CD4-positive, CD25-positive, alpha-beta regulatory T cell (primary cell): ENCODE measurements around the gene CDR2L. TPM values are rescaled to one million over a fixed set of nuclear protein-coding genes. Genes with fewer than 3 reads are reported as not detected.

Experiments
- ATAC-seq, 2 donors: fragments of 150-1000 bp; cut with Tn5 transposase; one replicate each; pipeline ENCODE4 v1.10.0; 2021; ENCODE audit warnings: low read depth in 2 of 2, moderate number of reproducible peaks in 2 of 2, moderate library complexity in 1 of 2
- DNase-seq, 3 donors: peaks; one replicate each; pipeline versions ENCODE4 v3.0.0 to v3.0.0-alpha.2; 2012 to 2022; ENCODE audit warnings: mixed read lengths in 1 of 3
- H3K27ac ChIP-seq: one replicate; pipeline ENCODE4 v1.7.0; 2013; ENCODE audit warnings: mild to moderate bottlenecking, low read length; ENCODE audit not compliant: insufficient read depth, poor library complexity, severe bottlenecking
- H3K27me3 ChIP-seq: one replicate; pipeline ENCODE4 v1.7.0; 2013; ENCODE audit warnings: low read length; ENCODE audit not compliant: control insufficient read depth, insufficient read depth
- H3K36me3 ChIP-seq: one replicate; pipeline ENCODE4 v1.7.0; 2013; ENCODE audit warnings: mild to moderate bottlenecking, low read length, moderate library complexity; ENCODE audit not compliant: control insufficient read depth, insufficient read depth
- H3K4me1 ChIP-seq: 2 replicates; pipeline ENCODE4 v1.7.0; 2013; ENCODE audit warnings: mild to moderate bottlenecking, low read length; ENCODE audit not compliant: insufficient read depth, control insufficient read depth, poor library complexity, severe bottlenecking
- H3K4me3 ChIP-seq: one replicate; pipeline ENCODE4 v1.7.0; 2013; ENCODE audit warnings: low read depth, mild to moderate bottlenecking, low read length, moderate library complexity
- H3K9me3 ChIP-seq, 2 experiments: 1 replicate in 1 of 2; 2 replicates in 1 of 2; pipeline ENCODE4 v1.7.0; 2013; ENCODE audit warnings: low read length in 2 of 2, mild to moderate bottlenecking in 1 of 2, moderate library complexity in 1 of 2; ENCODE audit not compliant: control insufficient read depth in 2 of 2
- H3K27ac Mint-ChIP-seq, 3 donors: one replicate each; pipeline ENCODE4 v1.8.0; 2020 to 2022; ENCODE audit warnings: mild to moderate bottlenecking in 3 of 3, mixed read lengths in 3 of 3, moderate library complexity in 2 of 3
- H3K27me3 Mint-ChIP-seq: one replicate; pipeline ENCODE4 v1.8.0; 2022; ENCODE audit warnings: mild to moderate bottlenecking, mixed read lengths
- H3K36me3 Mint-ChIP-seq: one replicate; pipeline ENCODE4 v1.8.0; 2020; ENCODE audit warnings: mixed read lengths
- H3K4me1 Mint-ChIP-seq, 4 donors: one replicate each; pipeline ENCODE4 v1.8.0; 2020 to 2022; ENCODE audit warnings: mixed read lengths in 4 of 4, mild to moderate bottlenecking in 1 of 4
- H3K4me3 Mint-ChIP-seq, 4 donors: one replicate each; pipeline ENCODE4 v1.8.0; 2020 to 2022; ENCODE audit warnings: mild to moderate bottlenecking in 4 of 4, mixed read lengths in 4 of 4, moderate library complexity in 3 of 4
- H3K9me3 Mint-ChIP-seq, 7 donors: one replicate each; pipeline ENCODE4 v1.8.0; 2020 to 2022; ENCODE audit warnings: mixed read lengths in 7 of 7, mild to moderate bottlenecking in 3 of 7, moderate library complexity in 2 of 7
- polyA plus RNA-seq, 4 donors: library from polyadenylated mRNA; unstranded; fragments of 300-500 nt; fragmentation: Illumina TruSeq; gene quantifications; one replicate each; pipeline ENCODE4 v1.2.3, GENCODE V29; 2021
- total RNA-seq: library from RNA; stranded (reverse); gene quantifications from one replicate; pipeline ENCODE4 v1.2.3, GENCODE V29; 2022

Gene CDR2L
- total and polyA plus RNA-seq, 5 donors from 2014 or later = 0.05 to 0.09 TPM; not detected in 3

DNA sequence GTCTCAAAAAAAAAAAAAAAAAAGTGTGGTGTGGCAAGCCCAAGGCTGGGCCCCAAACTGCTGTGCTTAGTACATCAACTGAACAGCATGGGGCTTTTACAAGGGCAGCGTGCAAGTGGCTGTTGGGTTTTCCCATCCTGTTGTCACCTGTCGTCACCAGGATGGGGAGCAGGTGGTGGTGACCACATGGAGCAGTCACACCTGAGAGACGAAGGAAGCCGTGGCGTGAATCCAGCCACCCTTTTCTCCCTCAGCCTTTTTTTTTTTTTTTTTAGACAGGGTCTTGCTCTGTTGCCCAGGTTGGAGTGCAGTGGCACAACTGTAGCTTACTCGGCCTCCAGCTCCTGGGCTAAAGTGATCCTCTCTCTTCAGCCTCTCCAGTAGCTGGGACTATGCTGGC, 20.9 kb downstream of the CDR2L start:
- Mint-ChIP-seq H3K27ac (no peak overlapping the region), H3K4me3 (no peak overlapping the region), H3K36me3 (no peaks in the 10 kb centered on the region), H3K4me1 (peaks cover 1 to 19% (median 10%) of the 10 kb centered on the region in 4 donors), H3K27me3 (peaks cover 6% of the 10 kb centered on the region), H3K9me3 (peaks cover 0 to 1% (median 0%) of the 10 kb centered on the region in 7 donors)
- no peak for DNase-seq
- Histone ChIP-seq H3K27ac (no peak overlapping the region), H3K27me3 (no peaks in the 10 kb centered on the region), H3K9me3 (no peaks in the 10 kb centered on the region), H3K4me1 (peaks cover 11% of the 10 kb centered on the region), H3K4me3 (no peak overlapping the region), H3K36me3 (no peaks in the 10 kb centered on the region)
- ATAC-seq = no peak

- Histone ChIP-seq H3K27me3 (no peaks in the 10 kb centered on the region), H3K4me1 (peaks cover 16% of the 10 kb centered on the region), H3K36me3 (no peaks in the 10 kb centered on the region), H3K27ac (no peak overlapping the region), H3K4me3 (no peak overlapping the region), H3K9me3 (no peaks in the 10 kb centered on the region)
- no peak overlapping the region for H3K27ac Mint-ChIP-seq
- DNase-seq (no peak), ATAC-seq (no peak)
- peaks cover 6% of the 10 kb centered on the region for H3K27me3 Mint-ChIP-seq
- peaks cover 7 to 25% (median 17%) of the 10 kb centered on the region in 4 donors for H3K4me1 Mint-ChIP-seq
- peak overlapping the region in 1 of 4 donors; percentile 64 for H3K4me3 Mint-ChIP-seq
- peaks cover 0 to 1% (median 0%) of the 10 kb centered on the region in 7 donors for H3K9me3 Mint-ChIP-seq
- no peaks in the 10 kb centered on the region for H3K36me3 Mint-ChIP-seq
Measured at GRCh38 chr17:75009139-75009724, 21.8 kb downstream of the CDR2L start.

DNA sequence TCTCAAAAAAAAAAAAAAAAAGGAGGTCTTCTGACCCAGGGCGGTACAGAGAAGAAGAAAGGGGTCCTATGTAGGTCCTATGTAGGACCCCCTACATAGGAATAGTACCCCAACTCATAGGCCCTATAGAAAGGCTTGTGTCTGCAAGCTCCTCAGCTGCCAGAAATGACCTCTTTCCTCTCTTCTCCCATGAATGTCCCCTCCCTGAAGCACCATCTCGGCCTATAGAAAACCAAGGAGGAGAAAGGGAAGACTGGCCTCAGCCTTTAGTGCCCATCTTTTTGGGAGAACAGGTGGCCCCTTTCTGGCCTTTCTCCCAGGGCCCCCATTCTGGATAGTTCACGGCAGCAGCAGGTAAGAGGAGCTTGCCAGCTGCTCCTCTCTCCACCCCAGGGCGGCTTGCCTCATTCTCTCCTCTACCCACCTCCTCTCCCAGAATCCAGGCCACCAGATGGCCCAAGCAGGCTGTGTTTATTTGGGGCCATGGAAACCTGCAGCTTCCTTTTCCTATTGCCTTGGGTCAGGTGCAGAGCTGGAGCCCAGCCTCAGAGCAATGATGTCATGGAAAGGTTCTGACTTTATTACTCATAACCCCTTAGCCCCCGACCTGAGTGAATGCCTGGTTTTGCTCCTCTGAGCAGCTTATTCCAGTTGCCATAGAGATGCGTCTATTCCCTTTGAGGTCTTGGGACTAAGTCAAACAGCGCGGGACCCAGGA, 23.4 kb downstream of the CDR2L start:
- Mint-ChIP-seq H3K4me3 (peak overlapping the region; percentile 57 to 98 (median 84)), H3K36me3 (peaks cover 4% of the 10 kb centered on the region), H3K9me3 (peaks cover 0 to 1% (median 0%) of the 10 kb centered on the region in 7 donors), H3K4me1 (peaks cover 14 to 36% (median 25%) of the 10 kb centered on the region in 4 donors), H3K27ac (peak overlapping the region in 1 of 3 donors; percentile 28), H3K27me3 (peaks cover 6% of the 10 kb centered on the region)
- Histone ChIP-seq H3K36me3 (no peaks in the 10 kb centered on the region), H3K4me1 (peaks cover 16% of the 10 kb centered on the region), H3K27me3 (no peaks in the 10 kb centered on the region), H3K9me3 (no peaks in the 10 kb centered on the region), H3K27ac (no peak overlapping the region), H3K4me3 (no peak overlapping the region)
- DNase-seq = no peak
- no peak for ATAC-seq

DNA sequence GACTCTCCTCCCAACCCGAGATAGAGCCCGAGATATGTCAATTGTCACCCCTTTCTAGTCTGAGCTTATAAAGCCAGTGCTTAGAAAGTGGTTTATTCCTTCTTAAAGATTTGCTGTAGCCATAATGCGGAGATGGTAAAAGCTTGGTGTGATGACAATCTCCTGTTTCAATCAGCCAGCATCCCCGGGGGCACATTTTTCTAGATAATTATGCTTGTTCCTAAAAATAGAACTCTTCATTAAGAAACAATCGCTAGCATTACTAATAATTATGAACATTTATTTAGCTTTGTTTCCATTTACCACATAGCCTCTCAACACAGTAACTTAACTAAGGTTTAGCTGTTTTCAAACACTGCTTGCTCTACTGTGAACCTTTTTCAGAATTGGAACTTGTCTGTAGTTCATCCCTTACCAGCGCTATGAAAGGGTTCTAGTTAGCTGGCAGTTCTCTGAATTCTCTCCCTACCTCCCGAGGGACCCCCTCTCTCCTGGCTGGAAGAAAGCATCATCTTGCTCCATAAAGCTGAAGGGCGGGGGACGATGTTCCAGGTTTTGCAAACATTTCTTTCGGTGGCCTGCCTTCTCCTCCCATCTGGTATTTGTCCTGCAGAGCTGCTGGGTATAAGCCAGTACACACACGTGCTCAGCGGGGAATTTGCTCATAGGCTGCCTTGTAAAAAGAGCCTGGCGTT, 24.1 kb downstream of the CDR2L start:
- Mint-ChIP-seq H3K9me3 (peaks cover 0 to 1% (median 0%) of the 10 kb centered on the region in 7 donors), H3K4me3 (peak overlapping the region; percentile 95 to 98 (median 96)), H3K27me3 (peaks cover 3% of the 10 kb centered on the region), H3K27ac (peak overlapping the region; percentile 69 to 95 (median 90)), H3K36me3 (peaks cover 8% of the 10 kb centered on the region), H3K4me1 (peaks cover 14 to 41% (median 26%) of the 10 kb centered on the region in 4 donors)
- Histone ChIP-seq H3K4me3 (peak overlapping the region; percentile 13), H3K27me3 (no peaks in the 10 kb centered on the region), H3K36me3 (peaks cover under 1% of the 10 kb centered on the region), H3K27ac (no peak overlapping the region), H3K9me3 (no peaks in the 10 kb centered on the region), H3K4me1 (peaks cover 16% of the 10 kb centered on the region)
- ATAC-seq = no peak
- no peak for DNase-seq

DNA sequence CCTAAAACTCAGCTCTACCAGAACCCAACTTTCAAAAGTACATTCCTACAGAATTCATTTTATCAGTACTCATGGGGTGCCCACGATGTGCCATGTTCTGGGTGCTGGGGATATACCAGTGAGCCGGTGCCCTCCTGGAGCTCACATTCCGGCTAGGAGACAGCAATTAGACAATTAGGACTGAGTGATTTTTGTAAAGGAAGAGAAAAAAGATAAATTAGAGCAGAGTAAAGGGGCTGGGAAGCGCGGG, 24.6 kb downstream of the CDR2L start:
- Histone ChIP-seq H3K36me3 (peaks cover 3% of the 10 kb centered on the region), H3K4me3 (peak overlapping the region; percentile 13), H3K27ac (peak overlapping the region; percentile 69), H3K27me3 (no peaks in the 10 kb centered on the region), H3K9me3 (no peaks in the 10 kb centered on the region), H3K4me1 (peaks cover 16% of the 10 kb centered on the region)
- H3K27ac Mint-ChIP-seq = peak overlapping the region; percentile 69 to 95 (median 90)
- peaks cover 12% of the 10 kb centered on the region for H3K36me3 Mint-ChIP-seq
- DNase-seq = no peak
- H3K4me3 Mint-ChIP-seq = peak overlapping the region; percentile 95 to 98 (median 96)
- peaks cover 0 to 1% (median 0%) of the 10 kb centered on the region in 7 donors for H3K9me3 Mint-ChIP-seq
- no peak for ATAC-seq
- H3K4me1 Mint-ChIP-seq = peaks cover 14 to 43% (median 28%) of the 10 kb centered on the region in 4 donors
- no peaks in the 10 kb centered on the region for H3K27me3 Mint-ChIP-seq

GRCh38 chr17:75012346-75013091, 25.1 kb downstream of the CDR2L start, which contains the start of gene MRPL58:
TSS of gene MRPL58 (plus strand) at chr17:75012670. CDS start at chr17:75012687, 17 bp downstream.
- Mint-ChIP-seq H3K27ac (peak within 1 kb of the TSS; percentile 83 to 95 (median 90)), H3K9me3 (peaks cover 0 to 1% (median 0%) of the 10 kb centered on the region in 7 donors), H3K27me3 (no peaks in the 10 kb centered on the region), H3K36me3 (peaks cover 12% of the 10 kb centered on the region), H3K4me1 (peaks cover 14 to 44% (median 28%) of the 10 kb centered on the region in 4 donors), H3K4me3 (peak within 1 kb of the TSS; percentile 95 to 98 (median 96))
- Histone ChIP-seq H3K9me3 (no peaks in the 10 kb centered on the region), H3K4me1 (peaks cover 16% of the 10 kb centered on the region), H3K27ac (peak within 1 kb of the TSS; percentile 69), H3K4me3 (peak within 1 kb of the TSS; percentile 91), H3K27me3 (no peaks in the 10 kb centered on the region), H3K36me3 (peaks cover 6% of the 10 kb centered on the region)
- ATAC-seq = peak; percentile 92 to 93
- peak; percentile 63 to 91 (median 81) for DNase-seq

DNA sequence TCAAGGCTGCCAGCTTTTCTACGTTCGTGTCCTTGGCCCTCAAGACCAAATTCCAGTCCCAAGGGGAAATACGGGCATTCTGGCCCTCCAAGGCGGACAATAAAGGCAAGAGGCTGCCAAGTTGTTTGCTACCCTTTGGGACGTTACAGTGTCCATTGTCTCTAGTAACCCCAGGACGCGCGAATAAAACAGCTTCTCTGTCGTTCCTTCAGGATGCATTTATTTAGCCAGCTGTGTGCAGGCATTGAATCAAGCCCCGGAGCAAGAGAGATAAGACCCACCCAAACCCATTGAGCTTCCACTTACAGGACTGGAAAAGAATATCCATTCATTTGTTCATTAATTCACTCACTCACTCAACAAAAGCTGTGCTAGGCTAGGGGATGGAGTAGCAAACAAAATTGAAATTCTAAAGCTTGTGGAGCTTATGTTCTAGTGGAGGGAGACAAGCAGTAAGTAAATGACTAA, 25.7 kb downstream of the CDR2L start:
- peaks cover 14 to 46% (median 28%) of the 10 kb centered on the region in 4 donors for H3K4me1 Mint-ChIP-seq
- peaks cover 16% of the 10 kb centered on the region for H3K4me1 ChIP-seq
- peak overlapping the region; percentile 83 to 95 (median 90) for H3K27ac Mint-ChIP-seq
- H3K9me3 Mint-ChIP-seq = peaks cover 0 to 1% (median 0%) of the 10 kb centered on the region in 7 donors
- DNase-seq (no peak), ATAC-seq (no peak)
- no peaks in the 10 kb centered on the region for H3K27me3 Mint-ChIP-seq
- H3K9me3 ChIP-seq = no peaks in the 10 kb centered on the region
- H3K27ac ChIP-seq = peak overlapping the region; percentile 69
- peak overlapping the region; percentile 91 for H3K4me3 ChIP-seq
- H3K36me3 Mint-ChIP-seq = peaks cover 12% of the 10 kb centered on the region
- peaks cover 6% of the 10 kb centered on the region for H3K36me3 ChIP-seq
- H3K27me3 ChIP-seq = no peaks in the 10 kb centered on the region
- peak overlapping the region; percentile 95 to 98 (median 96) for H3K4me3 Mint-ChIP-seq
